Hepatic stellate cell (primary cell): ENCODE results near the gene SUPT20HL1.
A peak's percentile ranks its signal among the peaks of the same experiment; 100 is the strongest.
"Not testable (repeated sequence)": the region's sequence is repeated elsewhere in the genome, so short reads cannot be mapped to it uniquely, and the experiment has no call there.

Experiments used
- DNase-seq: peaks from one replicate; pipeline ENCODE4 v3.0.0; 2011; ENCODE audit warnings: low spot score

Gene SUPT20HL1

GRCh38 chrX:24360272-24360671, at the start of gene SUPT20HL1:
Gene SUPT20HL1, plus strand, starts transcription at chrX:24360639. Its CDS starts 2,122 bp downstream, at chrX:24362761.
- no peak for DNase-seq

DNA sequence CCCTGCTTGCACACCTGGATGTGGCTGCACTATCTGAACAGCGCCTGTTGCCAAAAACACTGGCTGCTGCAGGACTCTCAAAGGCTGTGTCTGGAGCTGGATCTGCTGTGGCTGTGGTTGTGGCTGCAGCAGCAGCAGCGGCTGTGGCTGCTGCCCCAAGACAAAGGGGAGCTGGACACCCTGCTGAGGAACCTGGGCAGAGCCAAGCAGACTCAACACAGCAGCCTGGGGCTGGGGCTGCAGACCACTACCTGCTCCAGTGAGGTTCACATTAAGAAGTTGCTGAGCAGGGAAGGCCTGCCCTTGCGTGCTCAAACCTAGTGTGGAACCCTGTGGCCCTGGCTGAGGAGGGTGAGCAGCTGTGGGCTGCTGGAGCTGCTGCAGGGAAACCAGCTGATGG, 49.5 kb upstream of the SUPT20HL1 start:
- not testable (repeated sequence) for DNase-seq

DNA sequence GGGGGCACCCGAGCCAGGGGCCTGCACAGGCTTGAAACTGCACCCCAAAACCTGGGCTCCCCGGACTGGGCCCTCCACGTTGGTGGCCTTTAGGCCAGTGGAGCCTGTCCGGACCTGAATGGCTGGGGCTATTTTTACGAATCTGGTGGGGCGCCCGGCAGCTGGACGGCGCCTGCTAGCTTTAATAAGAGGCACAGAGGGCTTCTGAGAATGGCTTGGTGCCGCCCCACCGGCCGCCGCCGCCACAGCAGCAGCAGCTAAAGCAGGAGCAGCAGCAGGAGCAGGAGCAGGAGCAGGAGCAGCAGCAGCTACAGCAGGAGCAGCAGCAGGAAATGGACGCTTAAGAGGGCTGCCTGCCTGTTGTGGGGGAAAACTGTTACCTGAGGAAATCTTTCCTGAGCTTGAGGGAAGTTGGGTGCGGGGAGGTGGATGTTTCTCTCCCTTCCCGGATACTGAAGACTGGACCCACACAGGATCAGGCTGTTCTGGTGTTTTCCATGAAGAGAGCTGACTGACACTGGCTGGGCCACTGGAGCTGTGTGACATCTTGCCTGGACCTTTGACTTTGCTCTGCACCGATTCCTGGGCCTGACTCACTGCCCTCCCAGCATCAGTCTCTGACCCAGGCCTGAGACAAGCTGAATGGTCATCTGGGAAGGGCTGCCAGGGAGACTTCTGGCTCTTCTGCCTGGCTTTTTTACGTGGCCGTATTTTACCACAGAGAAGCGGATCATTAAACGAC, 48.8 kb upstream of the SUPT20HL1 start:
- DNase-seq: not testable (repeated sequence)

- not testable (repeated sequence) for DNase-seq
Measured at GRCh38 chrX:24312249-24312607, 48.2 kb upstream of the SUPT20HL1 start.

DNA sequence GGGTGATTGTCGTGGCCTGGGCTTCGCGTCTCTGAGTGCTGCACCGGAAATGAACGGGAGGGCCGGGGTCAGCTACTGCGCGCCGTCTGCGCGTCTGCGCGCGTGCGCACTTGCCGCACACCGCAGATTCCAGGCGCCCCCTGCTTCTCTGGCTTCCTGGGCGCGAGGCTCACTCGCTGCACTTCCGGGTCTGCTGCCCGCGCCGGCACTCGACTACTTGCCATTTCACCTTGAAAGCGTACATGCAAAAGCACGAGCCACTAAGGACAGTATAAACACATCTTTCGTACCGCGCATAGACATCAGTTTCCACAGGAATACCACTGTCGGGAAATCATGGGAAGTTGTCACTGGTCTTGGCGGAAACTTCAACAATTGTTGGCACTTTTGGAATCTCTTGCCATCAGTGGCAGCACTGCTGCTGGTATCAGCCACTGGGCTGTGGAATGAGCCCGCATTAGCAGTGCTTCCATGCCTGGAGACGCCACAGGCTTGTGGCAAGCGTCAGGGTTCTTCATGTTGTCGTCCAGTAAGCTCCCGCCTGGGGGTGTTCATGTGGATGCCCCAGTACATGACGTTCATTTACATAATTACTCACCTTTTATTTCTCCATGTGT, 46.3 kb upstream of the SUPT20HL1 start, which contains the start of gene SUPT20HL2:
TSS of gene SUPT20HL2 (minus strand) at position 51 of the 617 bp plus-strand sequence. CDS start 754 bp downstream, outside the sequence.
- DNase-seq: no peak

GRCh38 chrX:24316111-24316510, 44.3 kb upstream of the SUPT20HL1 start:
- no peak for DNase-seq

- DNase-seq: no peak
Measured at GRCh38 chrX:24317567-24317966, 42.9 kb upstream of the SUPT20HL1 start.

DNA sequence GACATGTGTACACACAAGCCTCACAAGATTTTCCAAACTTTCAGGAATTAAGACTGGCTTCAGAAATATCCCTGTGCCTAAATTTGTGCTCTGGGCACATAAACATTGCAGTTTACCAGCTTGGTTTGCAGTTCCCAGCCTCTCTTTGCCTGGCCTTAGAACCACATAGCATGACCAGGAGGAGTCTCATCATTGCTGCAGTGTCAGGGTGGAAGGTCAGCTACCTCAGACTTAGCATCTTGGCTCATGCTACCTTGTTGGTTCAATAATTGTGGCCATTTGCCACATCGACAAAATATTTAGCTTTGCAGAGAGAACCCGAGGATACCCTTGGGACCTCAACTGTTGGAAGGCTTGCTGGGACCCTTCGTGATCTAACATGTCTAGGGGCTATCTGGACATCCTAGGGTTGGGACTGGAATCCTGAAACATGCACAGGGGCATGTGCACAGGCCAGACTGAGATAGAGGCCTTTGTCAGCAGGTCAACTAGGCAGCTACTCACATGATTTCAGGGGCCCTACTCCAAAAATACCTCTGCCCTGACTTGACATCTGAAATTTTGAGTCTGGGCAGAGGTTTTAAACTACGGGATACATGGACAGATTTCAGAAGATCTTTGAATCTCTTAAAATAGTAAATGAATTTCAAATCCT, 38.6 kb upstream of the SUPT20HL1 start:
- DNase-seq: no peak

DNA sequence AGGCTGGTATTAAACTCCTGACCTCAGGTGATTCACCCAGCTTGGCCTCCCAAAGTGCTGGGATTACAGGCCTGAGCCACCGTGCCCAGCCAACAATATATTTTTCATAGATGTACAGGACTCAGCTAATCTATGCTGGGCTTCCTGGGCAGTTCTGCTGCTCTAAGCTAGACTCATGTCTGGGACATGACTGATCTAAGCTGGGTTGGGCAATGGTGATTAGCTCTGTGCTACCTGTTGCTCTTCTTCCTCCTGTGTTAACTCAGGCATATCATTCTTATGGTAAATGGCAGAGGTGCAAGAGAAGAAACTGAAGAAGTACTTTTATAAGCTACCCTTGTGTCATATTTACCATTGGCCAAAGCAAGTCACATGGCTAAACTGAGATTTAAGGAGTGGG, 35.2 kb upstream of the SUPT20HL1 start:
- no peak for DNase-seq

GRCh38 chrX:24332878-24333277, 27.6 kb upstream of the SUPT20HL1 start:
- DNase-seq: no peak

- DNase-seq: no peak
Measured at GRCh38 chrX:24333371-24333770, 27.1 kb upstream of the SUPT20HL1 start.

DNA sequence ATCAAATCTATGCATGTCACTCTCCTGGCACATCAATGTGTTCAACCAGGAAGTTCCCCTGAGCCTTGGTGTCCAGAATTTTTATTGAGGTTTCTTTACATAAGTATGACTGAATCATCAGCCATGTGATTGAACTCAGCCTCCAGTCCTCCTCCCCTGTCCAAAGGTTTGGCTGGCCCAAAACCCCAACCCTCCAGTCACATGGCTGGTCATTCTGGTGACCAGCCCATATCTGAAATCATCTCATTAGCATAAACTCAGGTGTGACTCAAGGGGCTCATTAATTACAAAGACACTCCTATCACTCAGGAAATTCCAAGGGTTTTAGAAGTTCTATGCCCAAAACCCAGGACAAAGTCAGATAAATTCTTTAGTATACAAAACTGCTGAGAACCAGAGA, 26.0 kb upstream of the SUPT20HL1 start:
- no peak for DNase-seq

GRCh38 chrX:24335871-24336270, 24.6 kb upstream of the SUPT20HL1 start:
- no peak for DNase-seq

DNA sequence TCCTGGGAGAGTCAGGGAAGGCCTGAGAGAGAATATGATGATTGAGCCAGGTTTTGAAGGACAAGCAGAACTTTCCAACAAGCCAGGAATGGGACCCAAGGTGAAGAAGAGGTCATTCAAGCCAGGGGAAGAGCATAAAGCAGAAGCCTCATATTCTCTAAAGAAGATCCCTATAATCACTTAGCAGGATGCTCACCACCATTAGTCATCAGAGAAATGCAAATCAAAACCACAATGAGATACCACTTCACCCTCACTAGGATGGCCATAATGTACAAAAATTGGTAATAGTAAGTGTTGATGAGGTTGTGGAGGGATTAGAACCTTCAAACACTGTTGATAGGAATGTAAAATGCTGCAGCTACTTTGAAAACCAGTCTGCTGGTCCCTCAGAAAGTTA, 20.5 kb upstream of the SUPT20HL1 start:
- no peak for DNase-seq

DNA sequence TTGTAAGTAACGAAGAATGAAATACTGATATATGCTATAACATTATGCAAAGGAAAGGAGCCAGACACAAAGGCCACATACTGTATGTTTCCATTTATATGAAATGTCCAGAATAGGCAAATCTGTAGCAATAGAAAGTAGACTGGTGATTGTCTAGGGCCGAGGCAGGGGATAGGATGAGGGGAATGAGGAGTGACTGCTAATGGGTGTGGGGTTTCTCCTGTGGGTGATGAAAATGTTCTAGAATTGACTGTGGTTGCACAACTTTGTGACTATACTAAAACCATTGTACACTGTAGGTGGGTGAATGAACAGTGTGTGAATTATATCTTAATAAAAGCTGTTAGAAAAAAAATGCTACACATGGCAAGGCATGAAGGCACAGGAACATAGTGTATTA, 19.9 kb upstream of the SUPT20HL1 start:
- DNase-seq: no peak

- peak; percentile 17 for DNase-seq
Measured at GRCh38 chrX:24341795-24342194, 18.6 kb upstream of the SUPT20HL1 start.

DNA sequence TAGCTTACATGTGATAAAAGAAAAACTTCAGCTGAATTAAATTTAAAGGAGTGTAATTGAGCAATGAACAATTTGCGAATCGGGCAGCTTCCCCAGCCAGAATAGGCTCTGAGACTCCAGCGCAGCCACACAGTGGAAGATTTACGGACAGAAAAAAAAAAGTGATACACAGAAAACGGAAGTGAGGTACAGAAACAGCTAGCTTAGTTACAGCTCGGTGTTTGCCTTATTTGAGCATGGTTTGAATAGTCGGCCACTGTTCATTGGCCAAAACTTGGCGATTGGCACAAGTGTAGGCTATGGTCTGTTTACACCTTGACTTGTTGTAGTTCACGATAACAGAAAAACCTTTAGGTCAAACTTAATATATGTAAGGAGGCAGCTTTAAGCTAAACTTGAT, 16.7 kb upstream of the SUPT20HL1 start:
- DNase-seq: no peak

DNA sequence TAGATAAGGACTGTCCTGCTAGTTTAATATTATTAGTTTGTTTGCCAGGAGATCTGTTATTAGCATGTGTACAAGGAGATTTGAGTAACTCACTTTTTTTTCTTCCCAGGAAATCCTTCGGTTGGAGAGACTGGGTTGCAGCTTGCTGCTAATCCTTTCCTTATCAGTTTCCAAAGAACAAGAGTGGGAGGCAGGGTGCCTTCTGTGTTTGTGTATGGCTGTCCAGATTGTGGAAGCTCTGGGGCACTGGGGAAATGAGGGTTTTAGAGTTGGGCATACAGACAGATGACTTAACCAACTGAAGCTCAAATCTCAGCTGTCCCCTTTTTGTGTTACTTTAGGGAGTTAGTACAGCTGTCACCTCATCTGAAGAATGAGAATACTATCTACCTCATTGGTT, 12.6 kb upstream of the SUPT20HL1 start:
- DNase-seq: no peak

GRCh38 chrX:24350217-24350616, 10.2 kb upstream of the SUPT20HL1 start:
- no peak for DNase-seq

GRCh38 chrX:24355095-24355494, 5.3 kb upstream of the SUPT20HL1 start:
- no peak for DNase-seq

- no peak for DNase-seq
Measured at GRCh38 chrX:24357106-24357505, 3.3 kb upstream of the SUPT20HL1 start.

GRCh38 chrX:24362089-24362745, 1.8 kb downstream of the SUPT20HL1 start:
- DNase-seq: not testable (repeated sequence)
